GM19023 (cell line): ENCODE results near the gene HOXA7.

ENCODE experiments used
- ATAC-seq: cut with Tn5 transposase; IDR thresholded peaks from one replicate; pipeline ENCODE4 v1.9.1; 2021; ENCODE audit warnings: mild to moderate bottlenecking, moderate library complexity; ENCODE audit not compliant: unreplicated experiment

The HOXA7 gene

DNA sequence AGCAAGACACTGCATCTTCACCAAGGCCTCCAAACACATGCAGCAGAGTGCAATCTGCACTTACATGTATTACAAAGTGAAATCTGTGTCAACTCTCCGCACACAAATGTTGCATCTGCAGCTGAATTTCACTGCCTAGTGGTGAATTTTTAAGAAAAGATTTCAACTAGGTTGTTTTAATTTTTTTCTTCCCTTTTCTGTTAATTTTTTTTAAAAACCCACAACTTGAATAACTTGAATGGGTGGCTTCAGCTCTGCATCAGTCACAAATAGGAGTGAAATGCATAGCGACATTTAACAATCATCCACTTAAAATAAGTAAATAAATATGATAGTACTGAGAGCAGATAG is 37.5 kb upstream of the HOXA7 start:
- ATAC-seq: no peak

DNA sequence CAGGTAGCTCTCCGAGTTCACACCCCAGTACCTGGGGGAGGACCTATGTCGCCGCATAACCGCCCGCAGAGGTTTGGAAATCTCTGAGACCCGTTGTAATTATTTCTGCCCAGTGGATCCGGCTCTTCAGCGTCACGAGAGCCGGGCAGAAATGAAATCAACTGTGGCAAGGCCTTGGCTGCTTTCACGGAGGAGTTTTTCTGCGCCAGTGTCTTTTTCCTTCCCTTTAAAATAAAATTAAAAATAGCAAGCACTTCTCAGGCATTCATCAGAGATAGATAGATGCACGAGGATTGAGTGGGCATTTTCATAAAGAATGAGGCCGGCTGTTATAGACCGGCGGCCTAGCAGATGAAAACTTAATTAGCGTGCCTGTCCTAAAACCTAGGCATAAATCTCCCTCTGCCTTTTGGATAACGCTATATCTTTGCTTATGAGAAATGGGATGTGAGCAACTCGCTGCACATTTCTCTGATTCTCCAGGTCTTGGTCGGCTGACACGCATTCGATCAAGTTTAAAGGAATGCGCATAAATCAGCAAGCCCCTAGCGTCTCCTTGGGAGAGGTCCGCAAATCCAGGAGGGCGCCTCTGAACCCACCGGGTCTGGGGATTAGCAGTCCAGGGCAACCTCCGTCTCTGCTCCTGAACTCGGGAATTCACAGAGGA is 37.0 kb upstream of the HOXA7 start:
- ATAC-seq: no peak

DNA sequence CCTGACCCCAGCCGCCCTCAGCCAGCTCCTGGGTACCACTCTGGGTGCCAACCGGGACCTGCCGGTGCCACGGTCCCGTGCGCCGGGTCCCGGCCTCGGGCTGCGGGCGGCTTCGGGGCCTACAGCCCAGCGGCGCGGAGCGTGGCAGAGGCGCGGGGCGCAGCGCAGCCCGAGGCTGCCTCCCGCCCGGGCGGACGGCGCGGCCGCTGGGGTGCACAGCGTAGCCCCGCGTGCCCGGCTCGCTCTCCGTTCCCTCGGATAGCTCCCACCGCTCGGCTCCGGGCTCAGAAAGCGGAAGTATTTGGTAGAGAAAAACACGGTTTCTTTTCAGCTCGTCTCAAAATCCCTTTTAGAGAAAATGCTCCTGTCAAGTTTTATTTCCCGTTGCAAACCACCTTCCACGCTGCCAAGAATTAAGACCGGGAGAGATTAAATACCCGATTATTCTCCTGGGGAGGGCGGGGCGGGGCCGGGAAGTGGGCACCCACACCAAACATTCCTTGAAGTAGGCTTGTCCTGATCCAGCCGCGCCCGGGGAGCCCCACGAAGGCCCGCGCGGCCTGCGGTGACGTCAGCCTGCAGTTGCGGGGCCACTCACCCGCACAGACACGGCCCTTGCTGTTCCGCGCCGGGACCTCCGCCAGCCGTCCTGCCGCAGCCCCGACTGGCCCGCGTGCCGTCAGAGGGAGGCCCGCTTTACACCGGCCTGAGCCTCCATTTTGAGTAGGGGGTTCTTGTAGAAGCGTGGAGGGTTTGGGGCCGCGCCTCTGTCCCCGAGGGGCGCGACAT is 36.3 kb upstream of the HOXA7 start:
- no peak for ATAC-seq

DNA sequence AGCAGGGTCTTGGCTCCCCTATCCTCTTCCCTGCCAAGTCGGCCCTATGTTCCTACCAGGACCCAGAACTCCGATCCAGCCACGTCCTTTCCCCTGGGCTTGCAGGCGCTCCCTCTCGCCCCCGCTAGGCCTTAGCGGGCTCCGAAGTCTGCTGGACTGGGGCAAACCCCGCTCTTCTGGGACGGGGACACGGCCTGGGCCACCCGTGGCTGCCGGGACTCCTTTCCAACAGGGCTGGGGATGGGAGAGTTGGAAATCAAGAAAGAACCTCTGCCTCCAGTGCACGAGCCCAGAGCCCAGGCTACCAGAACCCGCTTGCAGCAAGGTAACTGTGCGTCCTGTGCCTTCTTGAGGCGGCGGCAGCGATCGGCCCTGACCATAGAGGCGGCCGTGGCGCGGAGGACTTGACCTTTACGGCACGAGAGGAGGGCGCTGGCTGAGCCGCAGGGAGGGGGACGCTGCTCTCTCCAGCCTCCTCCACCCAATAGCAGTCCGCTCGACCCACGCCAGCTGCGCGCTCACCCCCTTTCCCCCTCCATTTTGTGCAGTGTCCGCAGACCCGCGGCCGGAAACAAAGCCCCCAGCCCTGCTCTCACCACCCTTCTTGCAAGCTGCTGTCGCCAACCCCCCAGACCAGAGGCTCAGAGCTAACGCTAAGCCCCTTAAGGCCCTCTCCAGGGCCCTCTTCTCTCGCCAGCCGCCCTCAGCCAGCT is 35.5 kb upstream of the HOXA7 start:
- ATAC-seq: no peak

DNA sequence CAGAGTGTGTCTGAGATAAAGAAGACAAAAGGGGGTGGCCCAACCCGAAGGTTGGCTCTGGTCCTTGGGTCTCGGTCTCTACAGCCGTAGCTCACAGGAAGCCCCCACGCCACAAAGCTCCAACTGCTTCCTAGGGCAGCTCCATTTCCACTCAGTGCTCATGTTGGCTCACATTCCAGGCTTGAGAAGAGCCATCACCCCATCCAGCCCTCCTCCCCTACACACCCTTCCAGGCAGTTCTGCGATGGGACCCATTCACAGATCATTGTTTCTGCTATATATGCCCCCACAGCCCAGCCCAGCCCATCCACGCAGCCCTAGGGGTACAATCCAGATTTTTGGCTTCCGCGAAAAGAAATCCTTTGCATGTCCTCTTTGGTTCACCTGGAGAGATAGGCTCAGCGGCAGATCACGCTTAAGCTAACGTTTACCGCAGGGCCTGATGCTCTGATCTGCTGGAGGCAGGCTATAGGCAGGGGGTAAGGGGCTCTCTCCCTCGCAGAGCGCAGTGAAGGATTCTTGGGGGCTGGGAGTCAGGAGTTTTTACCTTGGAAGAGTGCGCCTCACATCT is 34.8 kb upstream of the HOXA7 start:
- no peak for ATAC-seq

DNA sequence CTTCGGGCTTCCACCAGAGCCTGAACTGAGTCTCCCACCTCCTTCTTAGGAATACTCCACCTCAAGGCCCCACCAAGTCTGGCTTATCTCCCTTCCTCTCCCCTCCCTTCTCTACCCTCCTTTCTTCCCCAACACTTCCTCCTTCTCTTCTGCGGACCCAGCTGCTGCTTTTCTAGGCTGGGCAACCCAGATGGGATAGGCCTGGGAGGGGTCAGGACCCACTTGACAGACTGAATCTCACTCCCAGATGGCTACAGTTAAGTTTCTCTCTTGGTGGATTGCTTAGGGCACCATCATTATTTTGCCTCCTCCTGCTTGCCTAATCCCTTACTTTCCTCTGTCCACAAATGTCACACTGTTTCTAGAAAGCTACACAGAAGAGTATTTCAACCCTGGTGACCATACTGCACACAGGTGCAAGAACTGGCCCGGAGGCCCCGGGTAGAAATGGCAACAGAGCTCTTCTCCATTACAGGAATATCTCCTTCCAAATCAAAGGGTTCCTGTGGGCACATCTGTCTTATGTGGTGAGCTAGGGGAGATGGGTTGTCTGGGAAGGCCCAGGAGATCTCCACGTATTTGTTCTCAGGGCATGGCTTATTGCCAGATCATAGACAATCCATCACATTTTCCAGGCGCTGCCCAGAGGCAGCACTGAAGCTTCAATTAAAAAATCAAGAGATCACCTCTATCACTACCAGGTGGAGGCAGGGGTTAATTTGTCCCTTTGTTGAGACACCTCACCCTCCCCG is 33.7 kb upstream of the HOXA7 start:
- ATAC-seq: no peak

DNA sequence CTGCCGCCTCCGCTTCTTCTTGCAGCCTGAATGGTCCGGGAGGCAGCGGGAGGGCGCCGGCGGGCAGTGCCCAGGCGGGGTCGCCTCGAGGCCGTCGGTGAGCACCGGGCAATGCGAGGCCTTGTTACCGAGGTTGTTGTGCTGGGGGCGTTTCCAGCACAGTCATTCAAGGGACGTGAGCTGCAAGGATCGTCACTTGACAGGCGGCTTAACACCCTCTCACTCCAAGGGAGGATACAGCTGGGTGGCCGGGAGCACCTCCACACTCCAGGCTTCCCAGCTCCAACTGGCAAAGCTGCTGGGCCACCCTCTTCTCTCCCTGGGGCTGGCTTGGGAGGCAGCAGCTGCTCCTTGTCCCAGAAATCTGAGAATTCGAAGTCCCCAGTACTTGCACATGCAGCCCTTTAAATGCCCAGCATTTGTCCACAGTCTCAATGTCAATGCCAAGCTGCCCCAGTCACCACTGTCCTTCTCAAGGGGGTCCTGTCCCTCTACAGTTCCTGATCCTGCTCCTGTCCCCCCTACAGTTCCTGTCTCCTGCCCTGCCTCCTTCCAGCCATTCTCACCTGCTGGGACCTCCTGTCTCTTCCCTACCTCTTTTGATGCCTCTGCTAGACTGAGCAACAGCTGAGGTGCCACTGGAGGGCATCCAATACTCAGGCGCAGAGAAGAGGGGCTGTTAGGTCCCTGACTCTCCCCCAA is 33.0 kb upstream of the HOXA7 start:
- ATAC-seq: no peak

DNA sequence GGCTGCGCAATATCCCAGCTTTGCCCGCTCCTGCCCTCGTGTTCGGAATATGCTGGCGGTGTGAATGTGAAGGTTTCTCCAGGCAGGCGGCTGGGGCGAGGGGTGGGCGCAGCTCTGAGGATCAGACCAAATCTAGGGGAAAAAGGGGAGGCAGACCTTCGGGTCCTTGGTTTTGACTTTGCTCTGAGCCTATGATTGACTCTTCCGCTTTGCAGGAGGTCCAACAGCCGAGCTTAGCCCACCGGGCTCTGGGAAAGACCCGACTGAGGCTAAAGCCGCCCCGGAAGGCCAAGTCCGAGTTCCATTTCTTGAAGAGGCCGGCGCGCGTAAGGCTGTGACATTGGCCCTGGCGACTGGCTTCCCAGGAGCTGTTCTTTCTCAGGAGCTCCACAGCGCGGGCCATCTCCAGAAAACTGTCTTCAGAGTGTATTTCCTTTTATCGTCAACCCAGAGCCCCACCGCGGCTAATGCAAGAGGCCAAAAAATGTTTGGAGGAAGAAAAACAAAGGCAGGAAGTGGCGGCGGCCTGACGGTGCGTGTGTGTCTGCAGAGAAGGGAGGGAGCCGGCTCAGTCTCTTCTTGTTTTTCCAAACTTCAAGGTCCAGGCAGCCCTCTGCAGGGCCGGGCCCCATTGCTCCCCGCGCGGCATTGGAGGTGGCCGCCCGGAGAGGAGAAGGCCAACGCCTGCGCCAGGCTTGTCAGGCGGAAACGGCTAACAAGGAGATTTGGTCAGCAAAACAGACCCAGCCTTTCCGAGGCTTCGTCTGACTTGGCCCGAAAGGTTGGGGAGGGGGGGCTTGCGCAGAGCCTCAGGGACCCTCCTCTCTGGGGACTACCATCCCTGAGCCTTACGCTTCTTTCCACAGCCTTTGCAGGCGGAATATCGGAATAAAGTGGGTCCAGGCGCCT is 32.2 kb upstream of the HOXA7 start:
- no peak for ATAC-seq

DNA sequence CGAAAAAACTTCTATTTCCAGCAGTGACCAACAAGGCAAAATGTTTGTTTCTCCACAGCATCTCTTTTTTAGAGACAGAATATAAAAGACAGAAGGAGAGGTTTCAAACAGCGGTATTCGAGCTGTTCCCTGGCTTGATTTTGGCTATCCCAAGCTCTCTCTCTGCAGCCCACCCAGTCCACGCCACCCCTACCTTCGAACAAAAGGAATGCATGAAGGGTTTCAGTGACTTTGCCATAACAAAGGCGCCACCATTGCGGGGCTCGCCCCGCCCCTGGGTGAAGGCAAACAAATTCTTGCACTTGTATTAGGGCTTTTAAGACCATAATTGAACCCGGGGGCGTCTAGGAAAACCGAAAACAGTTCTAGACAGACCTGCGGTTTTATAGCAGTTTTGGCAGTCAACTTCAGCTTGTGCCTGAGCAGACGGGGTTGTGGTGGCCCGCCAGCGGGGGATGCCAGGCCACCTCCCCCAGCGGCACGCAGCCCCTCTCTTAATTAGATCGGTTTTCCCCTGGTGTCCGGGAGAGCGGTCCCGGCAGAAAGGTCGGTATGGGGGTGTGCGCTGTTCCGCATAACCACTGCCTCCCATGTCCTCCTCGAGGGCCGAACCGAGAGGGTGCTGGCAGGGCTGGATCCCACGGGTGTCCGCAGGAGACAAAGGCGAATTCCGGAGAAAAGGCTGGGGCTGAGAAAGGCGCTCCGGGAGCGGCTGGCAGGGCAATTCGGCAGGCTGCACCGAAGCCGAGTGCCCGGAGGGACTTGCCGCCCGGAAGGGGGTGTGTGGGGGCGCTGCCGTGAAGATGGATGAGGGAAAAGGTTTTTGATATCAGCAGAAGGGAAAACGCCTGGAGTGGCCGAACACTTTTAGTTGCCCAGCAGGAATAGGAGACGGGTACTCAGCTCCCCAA is 31.3 kb upstream of the HOXA7 start:
- ATAC-seq: no peak

DNA sequence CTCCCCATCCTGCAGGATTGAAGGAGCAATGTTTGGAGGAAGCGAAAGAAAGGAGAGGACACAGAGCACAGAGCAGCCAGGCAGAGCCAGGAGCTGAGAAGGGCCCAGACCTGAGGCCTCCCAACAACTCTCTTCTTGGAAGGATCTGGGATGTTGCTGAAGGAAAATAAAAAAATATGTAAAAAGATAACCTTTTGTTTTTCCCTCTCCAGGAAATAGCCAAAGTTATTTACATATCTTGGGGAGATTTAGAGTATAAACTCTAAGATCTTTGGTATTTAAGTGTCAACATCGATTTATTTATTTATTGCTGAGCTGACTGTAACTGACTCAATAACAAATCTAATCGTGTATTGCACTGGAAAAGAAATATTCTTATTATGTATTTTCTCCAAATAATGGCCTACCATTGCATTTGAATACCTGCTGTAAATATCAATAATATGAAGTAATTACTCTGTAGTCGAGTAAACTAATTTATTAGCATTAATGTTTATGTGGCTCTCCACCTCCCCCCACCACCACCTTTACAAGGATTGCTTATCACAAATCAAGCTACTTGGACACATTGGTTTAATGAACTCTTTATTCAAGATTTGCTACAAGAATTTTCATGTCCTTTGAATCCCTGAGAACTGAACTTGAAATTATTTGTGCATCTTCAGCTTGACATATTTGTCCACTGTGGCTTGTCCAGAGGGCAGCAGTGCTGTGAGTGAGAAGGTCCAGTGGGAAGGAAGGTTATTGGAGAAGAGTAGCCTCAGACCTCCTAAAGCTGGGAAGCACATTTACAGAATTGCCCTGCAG is 30.4 kb upstream of the HOXA7 start:
- no peak for ATAC-seq

DNA sequence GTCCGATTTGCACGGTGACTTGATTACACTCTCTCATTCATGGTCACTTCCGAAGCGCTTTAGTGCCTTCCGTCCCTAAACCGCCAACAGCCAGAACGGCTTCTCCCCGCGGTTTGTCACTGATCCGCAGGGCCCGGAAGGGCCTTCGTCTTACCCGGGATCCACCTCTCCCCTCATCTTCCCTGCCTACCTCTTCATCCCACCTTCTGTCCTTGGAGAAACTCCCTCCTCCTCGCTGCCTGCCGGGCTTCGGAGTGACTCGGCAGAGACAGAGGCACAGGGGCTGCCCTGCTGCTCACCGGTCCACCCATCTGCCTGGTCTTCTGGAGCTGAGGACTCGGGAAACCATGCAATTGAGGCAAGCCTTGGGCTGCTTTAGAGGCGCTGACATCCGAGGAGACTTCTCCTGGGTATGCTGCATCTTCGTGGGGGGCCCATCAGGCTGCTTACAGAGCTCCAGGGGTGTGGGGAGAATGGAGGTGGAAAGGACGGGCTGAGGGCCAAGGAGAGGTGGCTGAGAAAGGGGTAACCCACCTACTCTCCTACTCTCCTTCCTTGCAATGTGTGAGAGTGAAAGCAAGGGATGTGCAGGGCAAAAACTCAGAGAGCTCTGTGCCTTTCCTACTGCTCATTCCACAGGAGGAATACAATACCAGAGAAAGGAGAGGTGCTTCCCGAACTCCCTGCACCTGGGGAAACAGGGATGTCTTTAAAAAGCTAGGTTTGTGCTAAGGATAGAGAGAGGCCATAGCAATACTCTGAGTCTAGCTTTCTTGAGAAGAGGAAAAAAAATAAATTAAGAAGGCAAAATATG is 29.6 kb upstream of the HOXA7 start:
- ATAC-seq: no peak

DNA sequence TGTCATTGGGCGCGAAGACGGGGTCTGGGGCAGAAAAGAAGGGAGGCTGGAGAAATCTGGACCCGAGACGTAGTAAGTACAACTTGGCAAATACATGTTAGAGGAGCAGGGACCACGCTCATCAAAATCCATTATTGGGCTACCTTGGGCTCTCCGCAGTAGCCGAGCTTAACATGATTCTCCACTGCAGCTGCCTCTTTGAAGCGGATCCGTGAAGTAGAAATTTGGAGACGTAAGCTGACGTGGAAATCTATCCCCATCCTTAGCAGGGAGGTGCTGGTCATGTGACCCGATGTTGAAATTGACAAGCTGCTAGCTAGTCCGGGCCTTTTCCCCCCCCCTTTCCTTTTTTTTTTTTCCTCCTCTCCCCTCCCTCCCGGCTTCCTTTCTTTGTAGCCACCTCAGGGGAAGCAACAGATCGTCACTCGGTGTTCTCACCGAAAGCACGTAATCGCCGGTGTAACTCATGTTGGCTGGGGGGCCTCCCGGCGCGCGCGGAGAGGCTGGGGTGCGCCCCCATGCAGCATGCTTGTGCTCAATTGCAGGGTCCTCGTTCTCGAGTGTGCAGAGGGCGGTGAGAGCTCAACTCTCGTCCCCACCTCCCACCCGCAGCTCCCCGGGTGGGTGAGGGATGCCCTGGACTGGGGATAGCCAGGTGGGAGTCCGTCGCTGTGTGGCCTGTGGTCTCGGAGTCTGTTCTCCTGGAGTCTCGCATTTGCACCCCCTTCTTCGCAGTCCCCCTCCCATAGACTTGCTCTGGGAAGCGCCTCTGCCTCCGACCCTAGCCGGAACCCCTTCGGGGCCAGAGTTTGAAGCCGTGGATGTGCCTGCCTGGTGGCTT is 28.8 kb upstream of the HOXA7 start, which contains the start of gene HOXA11:
Gene HOXA11 (minus strand): TSS at position 220 of the 841 bp plus-strand sequence. CDS start 88 bp downstream, at position 132.
- no peak for ATAC-seq

DNA sequence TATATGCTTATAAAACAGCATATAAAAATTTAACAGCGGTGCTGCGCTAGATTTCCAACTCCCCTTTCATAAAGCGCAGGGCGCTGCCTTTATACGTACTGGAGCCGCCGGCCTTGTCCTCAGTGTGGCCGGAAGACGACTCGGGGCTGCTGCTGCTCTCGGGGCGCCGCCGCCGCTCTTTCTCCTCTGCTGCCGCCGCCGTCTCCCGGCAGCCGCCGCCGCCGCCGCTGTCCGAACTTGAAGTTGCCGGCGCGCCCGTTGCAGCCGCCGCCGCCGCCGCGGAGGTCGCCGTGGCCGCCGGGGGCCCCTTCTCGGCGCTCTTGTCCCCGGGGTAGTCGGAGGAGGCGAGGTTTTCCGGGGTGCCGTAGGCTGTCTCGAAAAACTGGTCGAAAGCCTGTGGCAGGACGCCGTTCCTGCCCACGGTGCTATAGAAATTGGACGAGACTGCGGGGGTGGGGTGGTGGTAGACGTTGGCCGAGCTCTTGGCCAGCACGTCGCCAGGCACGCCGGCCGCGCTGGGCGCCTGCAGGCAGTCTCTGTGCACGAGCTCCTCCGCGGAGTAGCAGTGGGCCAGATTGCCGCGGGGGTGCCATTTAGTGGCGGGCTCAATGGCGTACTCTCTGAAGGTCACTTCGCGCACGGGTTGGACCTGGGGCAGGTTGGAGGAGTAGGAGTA is 28.0 kb upstream of the HOXA7 start:
- no peak for ATAC-seq

DNA sequence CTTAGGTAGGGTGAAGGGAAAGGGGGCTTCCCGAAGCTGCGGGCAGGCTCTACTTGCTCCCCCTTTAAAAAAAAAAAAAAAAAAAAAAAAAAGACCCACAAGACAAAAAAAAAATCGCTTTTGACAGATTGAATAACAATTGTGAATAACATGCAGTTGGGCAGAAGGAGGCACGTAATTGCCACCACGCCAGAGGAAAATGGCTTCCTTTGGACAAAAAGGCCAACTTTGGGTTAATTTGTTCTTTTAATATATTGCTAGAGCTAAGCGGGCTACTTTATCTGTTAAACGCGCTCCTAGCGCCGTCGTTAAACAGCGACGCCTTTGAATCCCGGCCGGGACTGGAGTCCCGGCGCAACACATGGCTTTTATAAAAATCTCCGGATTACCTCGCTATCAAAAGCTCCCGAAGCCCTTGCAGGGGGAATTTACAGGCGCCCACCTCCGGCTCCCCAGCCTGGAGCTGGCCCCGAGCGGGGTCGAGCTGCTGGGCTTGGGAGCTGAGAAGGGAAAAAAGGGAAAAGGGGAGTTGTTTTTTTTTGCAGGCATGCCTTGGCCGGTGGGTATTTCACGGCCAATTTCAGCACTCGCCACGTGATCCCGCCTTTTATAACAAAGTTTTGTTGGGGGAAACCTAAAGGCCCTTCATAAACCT is 27.3 kb upstream of the HOXA7 start:
- no peak for ATAC-seq
